GM04504 (cell line): ENCODE measurements around the gene ZFAND5.

Source experiments
- DNase-seq: peaks from one replicate; pipeline ENCODE4 v3.0.0-alpha.2; 2012; ENCODE audit warnings: low read depth

The ZFAND5 gene

DNA sequence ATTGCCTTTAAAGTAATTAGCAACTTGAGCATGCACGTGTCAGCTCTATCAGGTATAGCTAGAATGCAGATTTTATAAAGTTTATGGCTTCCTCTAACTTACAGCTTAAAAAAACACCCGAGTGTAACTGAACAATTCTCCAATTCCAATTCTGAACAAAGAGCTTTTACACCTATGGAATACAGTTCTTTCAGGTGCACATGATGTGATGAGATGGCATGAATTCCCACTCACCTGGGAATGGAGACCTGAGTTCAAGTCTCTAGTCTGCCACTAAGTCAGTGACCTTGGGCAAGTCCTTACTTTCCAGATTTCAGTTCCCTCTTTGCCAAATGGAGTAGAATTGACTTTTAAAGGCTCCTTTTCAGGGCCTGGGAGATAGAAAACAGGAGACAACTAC is 1.8 kb downstream of the ZFAND5 start:
- no peak for DNase-seq

DNA sequence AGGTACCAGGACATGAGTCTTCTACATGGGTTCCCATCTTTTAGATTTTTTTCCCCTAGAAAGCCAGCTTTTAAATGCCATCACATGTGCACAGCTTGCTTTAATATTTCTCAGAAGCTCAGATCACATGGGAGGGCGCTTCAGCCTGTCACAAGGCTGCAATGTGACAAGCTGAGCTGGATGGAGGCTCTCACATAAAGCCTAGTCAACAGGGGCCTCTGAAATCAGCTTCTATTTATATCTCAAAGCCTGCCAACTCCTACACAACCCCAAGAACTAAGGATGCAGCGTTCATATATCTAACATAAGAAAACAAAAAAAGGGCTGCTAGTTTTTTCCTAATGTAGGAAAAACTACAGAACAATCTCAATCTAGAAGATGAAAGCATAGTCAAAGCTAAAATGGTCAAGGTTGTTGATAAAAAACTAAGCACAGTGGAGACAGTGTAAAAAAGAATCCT is 2.3 kb downstream of the ZFAND5 start:
- peak; percentile 60 for DNase-seq

DNA sequence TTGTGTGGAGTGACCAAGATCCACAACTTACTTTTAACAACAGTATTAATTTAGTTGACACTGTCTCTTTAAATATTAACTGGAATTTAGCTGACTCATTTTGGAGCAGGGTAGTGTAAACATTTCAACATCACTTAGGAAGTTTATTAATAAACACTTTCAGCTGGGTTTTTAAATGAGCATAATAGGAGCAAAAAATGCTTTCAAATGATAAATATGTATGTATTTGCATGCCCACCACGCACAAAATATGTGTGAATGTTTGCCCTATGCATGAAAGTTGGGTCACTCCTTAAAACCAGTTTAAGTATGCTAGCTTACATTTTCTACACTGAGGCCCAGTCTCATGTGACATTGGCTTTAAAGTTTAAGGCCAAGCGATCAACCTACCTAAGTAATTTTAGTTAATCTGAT is 2.9 kb downstream of the ZFAND5 start:
- no peak for DNase-seq

DNA sequence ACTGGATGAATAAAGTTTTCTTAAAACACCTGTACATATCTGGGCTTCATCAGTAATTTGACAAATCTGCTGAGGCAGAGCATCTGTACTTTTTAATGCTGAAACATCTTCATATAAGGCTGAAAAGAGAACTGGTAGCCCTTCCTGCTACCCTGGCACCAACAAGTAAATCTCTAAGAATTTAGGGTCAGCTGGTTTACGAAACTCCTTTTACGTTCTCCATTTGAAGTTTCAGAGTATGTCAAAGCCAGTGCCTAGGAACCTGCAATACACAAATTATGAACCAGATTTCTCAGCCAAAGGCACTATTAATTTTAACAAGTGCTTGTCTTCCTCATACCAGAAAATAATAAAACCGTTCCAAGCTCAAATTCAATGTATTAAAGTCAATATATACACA is 3.8 kb downstream of the ZFAND5 start:
- no peak for DNase-seq

DNA sequence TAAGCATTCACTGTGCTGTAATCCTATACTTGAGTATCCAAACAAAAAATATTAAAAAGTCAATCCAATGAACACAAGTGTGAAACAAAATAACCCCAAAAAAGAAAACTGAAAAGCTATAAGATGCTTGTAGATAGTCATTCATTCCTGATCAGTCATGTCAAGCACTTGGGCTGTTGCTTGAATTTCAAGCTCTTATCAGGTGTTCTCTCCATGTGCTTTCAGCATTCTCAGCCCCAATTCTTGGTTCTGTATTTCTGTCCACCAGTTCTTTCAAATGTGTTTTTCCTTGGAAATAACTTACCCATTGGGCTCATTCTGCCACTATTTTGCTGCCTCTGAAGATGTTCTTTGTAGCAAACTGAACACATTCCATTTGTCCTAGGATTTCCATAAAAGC is 4.7 kb downstream of the ZFAND5 start:
- DNase-seq, result no peak

DNA sequence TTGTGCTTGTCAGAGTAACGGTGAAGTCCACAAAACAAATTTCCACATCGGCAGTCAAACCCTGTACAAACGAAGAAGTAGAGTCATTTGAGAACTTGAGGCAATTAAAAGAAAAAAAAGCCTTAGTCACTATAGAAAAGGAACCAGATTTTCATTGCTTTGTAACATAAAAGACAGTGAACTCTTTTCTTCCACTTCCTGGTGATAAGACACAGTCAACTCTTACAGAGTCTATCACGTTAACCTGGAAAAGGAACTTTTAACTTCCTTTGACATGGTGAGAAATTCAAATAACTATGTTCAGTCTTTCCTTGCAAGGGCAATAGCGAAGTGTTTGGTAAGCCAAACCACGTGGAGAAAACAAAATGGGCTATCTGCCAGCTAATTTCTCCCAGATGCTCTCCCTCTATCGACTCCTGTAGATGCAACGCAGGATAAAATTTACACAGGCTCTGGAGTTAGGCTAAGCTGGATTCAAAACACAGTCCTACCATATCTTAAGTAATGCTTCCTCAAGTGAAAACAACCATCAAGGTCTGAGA is 8.9 kb downstream of the ZFAND5 start:
- DNase-seq, result peak; percentile 40

DNA sequence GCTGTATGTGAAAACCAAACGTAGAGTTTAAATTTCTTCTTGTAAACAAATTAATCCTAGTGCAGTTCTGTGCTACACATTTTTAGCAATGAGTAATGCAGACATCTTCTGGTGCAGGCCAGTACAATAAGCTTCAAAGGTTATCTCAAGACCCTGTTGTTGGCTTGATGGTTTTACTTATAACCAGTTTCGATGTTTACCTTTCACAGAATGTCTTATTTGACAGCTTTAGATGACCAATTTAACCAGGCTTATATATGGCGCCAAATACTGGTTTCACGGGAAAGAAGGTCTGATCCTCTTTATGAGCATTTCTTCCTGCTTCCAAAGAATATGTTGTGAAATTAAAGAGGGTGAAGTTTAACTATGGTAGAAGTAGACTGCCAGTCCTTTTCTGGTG is 9.9 kb downstream of the ZFAND5 start:
- no peak for DNase-seq

DNA sequence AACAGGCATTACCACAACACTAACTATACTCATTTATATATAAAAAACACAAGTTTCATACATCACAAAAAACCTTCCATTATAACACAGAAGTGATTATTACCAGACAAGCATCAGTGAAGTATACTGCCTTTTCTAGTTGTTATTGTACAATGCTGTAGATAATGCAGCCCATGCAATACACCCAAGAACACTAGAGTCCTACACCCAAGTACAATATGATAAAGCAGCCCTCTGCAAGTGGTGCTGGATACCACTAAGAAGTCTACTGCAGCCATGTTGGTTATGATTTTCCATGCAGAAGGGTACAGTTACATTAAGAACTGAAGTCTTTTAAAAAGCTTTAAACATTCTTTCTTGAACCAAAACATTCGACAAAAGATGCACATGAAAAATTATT is 10.3 kb downstream of the ZFAND5 start:
- DNase-seq, result no peak

DNA sequence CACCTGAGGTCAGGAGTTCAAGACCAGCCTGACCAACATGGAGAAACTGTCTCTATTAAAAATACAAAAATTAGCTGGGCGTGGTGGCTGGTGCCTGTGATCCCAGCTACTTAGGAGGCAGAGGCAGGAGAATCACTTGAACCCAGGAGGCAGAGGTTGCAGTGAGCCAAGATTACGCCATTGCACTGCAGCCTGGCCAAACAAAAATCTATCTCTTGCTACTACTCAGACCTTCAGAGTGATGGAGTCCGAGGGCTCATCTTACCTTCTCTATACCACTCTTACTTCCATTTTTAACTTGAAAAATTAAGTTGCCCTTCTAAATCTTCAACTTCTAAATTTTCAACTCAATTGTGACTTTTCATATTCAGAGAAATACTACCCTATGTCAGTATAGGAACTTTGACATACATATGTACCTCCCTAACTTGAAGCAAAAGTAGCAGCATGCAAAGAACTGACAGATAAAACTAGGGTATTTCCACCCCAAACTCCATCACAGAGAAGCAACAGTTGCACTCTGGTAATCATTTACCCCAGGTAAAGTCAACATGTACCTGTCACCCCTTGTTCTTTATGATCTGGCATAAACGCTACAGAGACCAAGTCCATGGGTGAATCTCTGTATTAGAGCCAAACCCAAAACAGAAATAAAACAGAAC is 11.4 kb downstream of the ZFAND5 start:
- no peak for DNase-seq

DNA sequence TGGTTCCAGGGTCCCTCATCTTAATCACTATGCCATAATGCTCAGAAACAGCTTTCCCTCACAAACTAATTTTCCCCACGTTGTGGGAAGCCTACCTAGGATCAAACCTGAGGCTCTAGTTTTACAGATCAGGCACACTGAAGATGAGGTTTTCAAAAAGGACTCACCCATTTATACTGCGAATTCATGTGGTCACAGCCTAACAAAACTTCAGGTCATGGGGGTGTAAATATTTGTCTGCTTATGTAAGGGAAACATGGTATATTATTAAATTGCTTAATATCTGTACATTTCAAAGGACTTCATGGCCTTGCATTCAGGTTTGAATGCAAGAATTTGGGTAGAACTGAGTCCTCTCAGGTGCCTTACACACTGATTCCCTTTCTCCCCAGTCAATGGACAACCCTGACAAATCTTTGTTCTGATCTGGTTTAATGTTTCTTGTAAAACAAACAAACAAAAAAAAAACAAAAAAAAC is 12.1 kb downstream of the ZFAND5 start:
- DNase-seq, result no peak

DNA sequence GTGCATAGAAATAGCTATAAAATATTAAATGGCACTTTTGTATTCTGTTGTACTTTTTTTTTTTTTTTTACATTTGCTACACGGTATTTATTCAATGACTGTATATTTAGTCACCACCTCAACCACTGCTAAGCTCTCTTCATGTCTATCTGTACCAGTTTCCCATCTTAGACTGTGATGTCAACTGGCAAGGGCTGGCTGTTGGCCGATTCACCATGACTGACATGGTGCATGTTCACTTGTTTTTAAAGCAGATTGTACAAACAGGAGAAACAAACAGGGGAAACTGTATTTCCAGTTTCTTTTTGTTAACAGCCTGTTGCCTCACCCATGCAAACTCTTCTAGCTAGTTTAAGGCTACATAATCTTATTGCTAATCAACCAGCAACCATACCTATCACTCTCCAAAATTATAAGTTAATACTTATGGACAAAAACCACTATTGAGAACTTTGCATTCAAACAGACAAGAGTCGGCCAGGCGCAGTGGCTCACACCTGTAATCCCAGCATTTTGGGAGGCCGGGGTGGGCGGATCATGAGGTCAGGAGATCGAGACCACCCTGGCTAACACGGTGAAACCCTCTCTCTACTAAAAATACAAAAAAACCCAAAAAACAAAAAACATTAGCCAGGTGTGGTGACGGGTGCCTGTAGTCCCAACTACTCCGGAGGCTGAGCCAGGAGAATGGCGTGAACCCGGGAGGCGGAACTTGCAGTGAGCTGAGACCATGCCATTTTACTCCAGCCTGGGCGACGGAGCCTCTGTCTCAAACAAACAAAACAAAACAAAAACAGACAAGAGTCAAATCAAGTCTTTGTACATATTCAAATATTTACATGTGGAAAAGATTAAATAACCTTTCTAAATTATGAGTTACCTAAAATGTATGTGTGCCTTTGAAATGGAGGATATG is 13.2 kb downstream of the ZFAND5 start:
- no peak for DNase-seq

DNA sequence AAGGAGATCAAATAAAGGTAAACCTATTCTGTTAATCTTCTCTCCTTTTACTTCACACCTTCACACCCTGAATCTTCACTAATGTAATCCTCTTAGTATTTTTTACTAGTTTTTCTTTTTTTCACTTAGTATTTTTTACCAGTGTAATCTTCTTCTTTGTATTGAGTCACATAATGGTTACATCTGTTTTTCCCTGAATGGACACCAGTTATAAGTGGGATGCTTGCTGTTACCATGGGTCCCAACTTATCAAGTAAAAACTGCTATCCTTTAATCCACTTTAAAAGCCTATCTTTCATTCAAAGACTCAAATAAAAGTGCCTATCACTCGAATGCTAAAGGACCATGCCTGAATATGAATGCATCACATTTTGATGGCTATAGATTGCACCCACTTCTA is 15.1 kb downstream of the ZFAND5 start:
- no peak for DNase-seq

DNA sequence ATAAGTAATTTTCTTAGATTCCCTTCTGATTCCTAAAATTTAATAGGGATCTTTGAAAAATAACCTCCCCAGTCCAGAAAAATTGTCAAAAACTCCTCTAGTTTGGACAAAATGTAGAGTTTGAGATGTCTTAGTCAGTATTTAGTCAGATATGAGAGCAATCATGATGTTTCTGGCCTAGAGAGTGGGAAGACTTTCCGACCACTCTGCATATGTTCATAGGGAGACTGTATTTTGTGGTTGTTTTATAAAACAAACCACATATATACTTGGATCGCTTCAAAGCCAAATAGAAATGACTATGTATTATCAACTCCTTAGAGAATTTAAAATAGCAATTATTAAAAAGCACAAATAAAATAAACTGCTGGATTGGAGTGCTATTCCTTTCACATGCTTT is 15.8 kb downstream of the ZFAND5 start:
- DNase-seq, result no peak

DNA sequence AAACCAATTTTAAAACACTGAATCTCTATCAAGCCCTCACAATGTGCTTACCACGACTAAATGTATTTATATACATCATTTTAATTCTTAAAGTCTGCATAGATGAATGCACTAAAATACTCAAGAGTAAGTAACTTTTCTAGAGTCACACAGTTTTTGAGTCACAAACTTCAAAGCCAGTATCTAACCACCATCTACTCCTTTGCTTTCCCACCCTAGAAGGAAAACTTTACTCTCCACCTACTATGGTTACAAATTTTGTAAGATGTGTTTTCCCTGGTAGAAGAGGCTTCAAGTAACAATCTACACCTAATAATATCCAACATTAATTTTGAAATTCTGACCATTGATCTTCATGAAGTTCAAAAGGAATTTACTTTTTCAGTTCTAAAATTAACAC is 18.7 kb downstream of the ZFAND5 start:
- no peak for DNase-seq

DNA sequence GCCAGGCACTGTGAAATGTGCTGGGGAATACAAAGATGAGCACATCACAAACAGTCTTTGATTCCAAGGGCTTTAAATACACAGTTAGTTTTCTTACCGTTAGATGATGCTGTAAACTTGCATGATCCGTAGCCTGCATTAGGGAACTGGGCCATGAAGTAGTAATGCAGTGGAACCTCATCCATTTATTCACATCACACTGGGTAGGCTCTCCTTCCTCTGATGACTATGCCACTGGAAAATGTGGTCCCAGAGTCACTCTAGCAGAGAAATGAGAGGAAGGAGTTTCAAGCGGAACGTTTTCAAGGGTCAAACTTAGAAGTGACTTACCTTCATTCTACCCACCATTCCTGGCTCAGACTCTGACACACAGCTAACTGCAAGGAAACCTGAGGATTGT is 26.4 kb downstream of the ZFAND5 start:
- DNase-seq, result no peak

DNA sequence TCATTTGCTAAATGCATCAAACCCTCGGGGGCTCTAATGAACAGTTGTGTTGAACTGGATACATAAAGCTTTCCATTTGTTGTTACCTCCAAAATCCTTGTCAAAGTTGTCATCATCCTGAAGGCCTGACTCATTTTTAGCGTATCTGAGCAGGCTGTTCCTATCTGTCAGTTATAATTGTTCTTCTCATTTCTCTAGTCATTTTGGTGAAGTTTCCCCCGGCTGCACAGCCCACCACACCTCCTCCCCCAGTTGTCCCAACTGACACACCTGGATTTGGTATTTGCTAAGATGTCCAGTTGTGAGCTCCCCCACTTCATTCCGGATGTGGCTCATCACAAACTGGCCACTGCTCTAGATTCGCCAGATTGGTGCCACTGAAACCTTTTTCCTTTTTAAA is 27.7 kb downstream of the ZFAND5 start:
- no peak for DNase-seq

DNA sequence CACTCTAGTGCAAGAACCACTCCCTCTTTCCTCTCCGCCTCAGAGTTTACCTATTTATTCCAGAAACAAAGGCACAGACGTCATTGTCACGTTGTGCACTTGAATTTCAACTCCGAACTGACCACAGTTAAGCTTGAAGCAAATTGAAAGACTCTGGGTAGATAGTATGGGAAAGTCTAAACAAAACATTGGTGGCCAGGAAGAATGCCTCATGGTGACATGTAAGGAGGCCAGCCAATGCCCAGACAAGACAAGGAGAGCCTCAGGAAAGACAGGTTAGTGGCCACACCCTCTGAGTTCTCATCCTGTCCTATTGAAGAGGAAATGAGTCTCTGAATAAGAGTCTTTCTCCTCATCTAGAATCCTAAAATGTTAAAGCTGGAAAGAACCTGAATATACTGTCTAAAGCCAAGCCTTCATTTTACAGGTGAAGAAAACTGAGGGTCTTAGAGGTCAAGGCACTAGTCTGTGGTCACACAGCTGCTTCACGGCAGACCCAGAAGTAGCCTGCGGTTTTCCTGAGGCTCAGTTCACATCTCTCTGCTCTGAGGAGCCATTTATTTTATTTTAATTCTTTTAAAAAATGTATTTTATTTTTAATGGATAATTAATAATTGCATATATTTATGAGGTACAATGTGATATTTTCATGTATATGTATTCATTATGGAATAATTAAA is 30.2 kb downstream of the ZFAND5 start:
- no peak for DNase-seq

DNA sequence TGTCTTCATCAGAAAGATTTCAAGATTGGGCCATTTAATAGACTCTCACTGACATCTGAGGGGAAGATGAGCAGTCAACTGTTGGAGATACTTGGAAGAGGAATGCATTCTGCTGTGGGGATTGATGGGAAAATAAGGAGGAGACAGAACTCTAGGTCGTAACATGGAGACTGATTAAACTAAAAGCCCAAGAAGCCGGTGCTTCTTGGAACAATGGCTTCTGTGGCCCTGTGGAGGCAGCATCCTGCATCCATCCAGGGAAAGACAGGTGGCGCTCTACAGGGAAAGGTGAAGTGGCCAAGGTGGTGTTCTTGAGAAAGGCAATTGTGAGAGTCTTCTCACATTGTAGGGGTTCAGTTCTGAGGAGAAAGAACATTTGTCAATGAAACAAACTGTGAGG is 31.3 kb downstream of the ZFAND5 start:
- no peak for DNase-seq

DNA sequence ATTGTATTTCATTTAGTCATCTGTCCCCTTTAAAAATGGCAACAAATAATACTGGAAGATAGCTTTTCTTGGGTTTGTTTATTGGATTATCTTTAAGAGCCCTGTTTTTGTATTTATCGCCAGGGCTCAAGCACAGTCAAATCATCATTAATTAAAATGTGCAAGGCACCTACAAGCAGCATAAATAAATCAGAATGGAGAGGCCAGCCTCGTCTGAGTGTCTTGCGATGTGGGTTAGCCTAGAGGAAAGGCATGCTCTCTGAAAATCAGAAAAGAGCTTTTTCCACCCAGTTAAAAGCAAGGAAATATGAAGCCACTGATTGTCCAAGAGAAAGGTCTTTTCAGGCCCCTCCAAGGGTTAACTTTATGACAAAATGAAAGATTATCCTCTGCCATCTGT is 31.8 kb downstream of the ZFAND5 start:
- DNase-seq, result no peak

DNA sequence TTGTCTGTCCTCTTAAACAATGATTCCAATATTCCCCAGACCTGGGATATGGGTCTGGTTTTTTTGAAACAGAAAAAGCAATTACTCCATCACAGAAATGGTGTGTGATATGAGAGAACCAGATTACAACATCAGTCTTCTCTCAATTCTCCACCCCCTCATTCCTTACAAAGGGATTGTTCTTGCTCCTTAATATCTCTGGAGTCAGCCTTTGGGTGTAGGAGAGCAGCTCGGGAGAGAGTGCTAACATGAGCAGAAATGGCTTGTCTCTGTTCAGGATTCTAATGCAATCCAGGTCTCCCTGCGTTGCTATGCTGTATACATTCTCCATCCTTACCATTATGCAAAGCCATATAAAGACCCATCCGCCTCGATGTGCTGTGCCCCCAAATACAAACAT is 32.7 kb downstream of the ZFAND5 start:
- DNase-seq, result no peak

DNA sequence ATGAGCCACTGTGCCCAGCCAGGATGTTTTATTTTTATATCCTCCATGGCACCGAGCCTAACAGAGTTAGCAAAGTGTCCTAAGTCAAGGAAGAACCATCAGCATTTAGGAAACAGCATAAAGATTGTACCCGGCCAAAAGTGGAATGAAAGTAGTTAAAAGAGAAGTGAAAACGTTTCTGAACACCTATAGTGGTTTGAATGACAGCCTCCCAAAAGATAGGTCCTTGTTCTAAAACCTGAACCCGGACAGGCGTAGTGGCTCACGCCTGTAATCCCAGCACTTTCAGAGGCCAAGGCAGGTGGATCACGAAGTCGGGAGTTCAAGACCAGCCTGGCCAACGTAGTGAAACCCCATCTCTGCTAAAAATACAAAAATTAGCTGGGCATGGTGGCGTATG is 37.4 kb downstream of the ZFAND5 start:
- DNase-seq, result no peak

DNA sequence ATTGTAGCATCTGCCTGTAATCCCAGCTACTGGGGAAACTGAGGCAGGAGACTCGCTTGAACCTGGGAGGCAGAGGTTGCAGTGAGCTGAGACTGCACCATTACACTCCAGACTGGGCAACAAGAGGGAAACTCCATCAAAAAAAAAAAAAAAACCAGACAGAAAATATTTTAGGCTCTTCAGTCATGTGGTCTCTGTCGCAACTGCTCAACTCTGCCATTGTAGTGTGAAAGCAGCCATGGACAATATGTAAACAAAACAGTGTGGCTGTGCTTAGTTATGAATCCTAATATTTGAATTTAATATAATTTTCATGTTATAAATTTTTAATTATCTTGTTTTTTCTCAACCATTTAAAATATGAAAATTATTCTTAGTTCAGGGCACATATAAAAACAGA is 38.4 kb downstream of the ZFAND5 start:
- no peak for DNase-seq

DNA sequence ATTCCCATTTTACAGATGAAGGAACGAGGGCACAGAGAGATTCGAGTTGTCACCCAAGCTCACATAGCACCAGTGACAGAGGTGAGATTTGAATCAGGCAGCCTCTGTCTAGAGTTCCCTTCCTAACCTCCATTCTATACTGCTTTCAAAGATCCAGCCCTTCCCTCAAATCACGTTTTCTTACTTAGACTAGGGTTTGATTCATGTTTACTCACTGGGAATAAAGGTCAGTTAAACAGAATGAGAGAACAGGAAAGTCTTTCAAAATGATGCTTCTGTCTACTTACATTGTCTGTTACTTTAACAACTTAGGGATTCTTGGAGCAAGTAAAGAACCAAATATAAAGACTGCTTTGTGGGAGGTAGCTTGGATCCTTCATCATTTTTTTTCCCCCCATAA is 40.0 kb downstream of the ZFAND5 start:
- DNase-seq, result no peak
